SU-DHL-6 (cell line): ENCODE results near the gene REXO2.

Experiments used
- H2AFZ ChIP-seq: fragments of 200-600 bp; sonication (generic); 2 replicates; pipeline ENCODE4 v1.6.1; 2014; ENCODE audit warnings: low read depth, mild to moderate bottlenecking, moderate library complexity, mixed read lengths, antibody characterized with exemption, low read length; ENCODE audit not compliant: severe bottlenecking
- H3F3A ChIP-seq: fragments of 200-600 bp; shearing (Covaris generic); 2 replicates; pipeline ENCODE4 v1.6.0; 2016; ENCODE audit warnings: antibody characterized with exemption, mild to moderate bottlenecking; ENCODE audit not compliant: insufficient read depth
- H3K27ac ChIP-seq: fragments of 200-600 bp; sonication (generic); 2 replicates; pipeline ENCODE4 v1.5.1; 2016; ENCODE audit warnings: low read depth, mild to moderate bottlenecking, low read length, moderate library complexity, mixed read lengths
- H3K27me3 ChIP-seq: fragments of 200-600 bp; sonication (generic), shearing (Covaris generic); 2 replicates; pipeline ENCODE4 v1.6.0; 2014; ENCODE audit warnings: mild to moderate bottlenecking, low read length
- H3K36me3 ChIP-seq: fragments of 200-600 bp; sonication (generic); 2 replicates; pipeline ENCODE4 v1.6.1; 2014; ENCODE audit warnings: mild to moderate bottlenecking, low read length, mixed read lengths
- H3K4me2 ChIP-seq: fragments of 300-600, 200-600 bp; shearing (Covaris generic), sonication (generic); 2 replicates; pipeline ENCODE4 v1.6.0; 2014; ENCODE audit warnings: low read length, low read depth, mild to moderate bottlenecking; ENCODE audit not compliant: poor library complexity, severe bottlenecking
- H3K4me3 ChIP-seq: fragments of 200-600 bp; sonication (generic); 2 replicates; pipeline ENCODE4 v1.5.1; 2014; ENCODE audit warnings: antibody characterized with exemption, low read length, mild to moderate bottlenecking, mixed read lengths; ENCODE audit not compliant: insufficient read depth, poor library complexity, severe bottlenecking
- H3K79me2 ChIP-seq: fragments of 200-600 bp; sonication (generic); 2 replicates; pipeline ENCODE4 v1.6.1; 2014; ENCODE audit warnings: mild to moderate bottlenecking, low read length, moderate library complexity; ENCODE audit not compliant: insufficient read depth
- H3K9ac ChIP-seq: fragments of 200-600 bp; sonication (generic); 2 replicates; pipeline ENCODE4 v1.7.0; 2014; ENCODE audit warnings: mild to moderate bottlenecking, low read length
- H3K9me2 ChIP-seq: fragments of 200-600 bp; sonication (generic); replicated peaks from 2 replicates; pipeline ENCODE4 v1.6.1; 2014; ENCODE audit warnings: low read length; ENCODE audit not compliant: insufficient read depth
- H3K9me3 ChIP-seq: fragments of 200-600 bp; sonication (generic); 2 replicates; pipeline ENCODE4 v1.6.1; 2014; ENCODE audit warnings: low read length, mixed read lengths; ENCODE audit not compliant: insufficient read depth
- H4K20me1 ChIP-seq: fragments of 200-600 bp; sonication (generic); 2 replicates; pipeline ENCODE4 v1.6.1; 2014; ENCODE audit warnings: low read depth, mild to moderate bottlenecking, antibody characterized with exemption, low read length, moderate library complexity, mixed read lengths
- CTCF ChIP-seq: fragments of 200-600 bp; sonication (generic); IDR thresholded peaks from one replicate; pipeline ENCODE4 v1.5.1; 2017; ENCODE audit warnings: antibody characterized with exemption, mild to moderate bottlenecking, low read length, moderate library complexity; ENCODE audit not compliant: insufficient read depth, poor library complexity, severe bottlenecking
- EZH2phosphoT487 ChIP-seq: fragments of 200-600 bp; sonication (generic), shearing (Covaris generic); conservative IDR thresholded peaks from 2 replicates; pipeline ENCODE4 v1.6.1; 2018; ENCODE audit warnings: mild to moderate bottlenecking, antibody characterized with exemption, low read length, moderate library complexity, mixed read lengths

REXO2 gene

GRCh38 chr11:114483929-114484328, 44.7 kb downstream of the REXO2 start:
- no peaks in the 10 kb centered on the region for H4K20me1 ChIP-seq
- no peak overlapping the region for H3K27ac ChIP-seq
- no peaks in the 10 kb centered on the region for H3K79me2 ChIP-seq
- no peaks in the 10 kb centered on the region for H3F3A ChIP-seq
- H2AFZ ChIP-seq, result no peak overlapping the region
- no peak overlapping the region for H3K9ac ChIP-seq
- H3K27me3 ChIP-seq, result no peaks in the 10 kb centered on the region
- no peaks in the 10 kb centered on the region for H3K9me2 ChIP-seq
- no peak overlapping the region for H3K4me3 ChIP-seq
- TF ChIP-seq CTCF (no peak), EZH2phosphoT487 (no peak)
- H3K9me3 ChIP-seq, result no peaks in the 10 kb centered on the region
- H3K36me3 ChIP-seq, result no peaks in the 10 kb centered on the region
- no peak overlapping the region for H3K4me2 ChIP-seq

GRCh38 chr11:114496915-114497314, 57.6 kb downstream of the REXO2 start:
- no peaks in the 10 kb centered on the region for H3K27me3 ChIP-seq
- H3K9me3 ChIP-seq, result no peaks in the 10 kb centered on the region
- no peak overlapping the region for H3K27ac ChIP-seq
- TF ChIP-seq EZH2phosphoT487 (no peak), CTCF (no peak)
- no peaks in the 10 kb centered on the region for H3F3A ChIP-seq
- H3K79me2 ChIP-seq, result no peaks in the 10 kb centered on the region
- H4K20me1 ChIP-seq, result no peaks in the 10 kb centered on the region
- no peak overlapping the region for H2AFZ ChIP-seq
- H3K4me3 ChIP-seq, result no peak overlapping the region
- H3K4me2 ChIP-seq, result no peak overlapping the region
- H3K36me3 ChIP-seq, result no peaks in the 10 kb centered on the region
- no peaks in the 10 kb centered on the region for H3K9me2 ChIP-seq
- H3K9ac ChIP-seq, result no peak overlapping the region

- Histone ChIP-seq H3K27me3 (no peaks in the 10 kb centered on the region), H3K9ac (no peak overlapping the region), H3K9me3 (no peaks in the 10 kb centered on the region), H4K20me1 (no peaks in the 10 kb centered on the region), H3F3A (no peaks in the 10 kb centered on the region), H3K79me2 (no peaks in the 10 kb centered on the region), H3K27ac (no peak overlapping the region), H3K36me3 (no peaks in the 10 kb centered on the region), H3K4me2 (no peak overlapping the region), H3K9me2 (no peaks in the 10 kb centered on the region; the same call in 1 of the 2 replicates), H3K4me3 (no peak overlapping the region), H2AFZ (no peak overlapping the region)
- TF ChIP-seq CTCF (no peak), EZH2phosphoT487 (no peak)
These were observed 60.5 kb downstream of the REXO2 start for GRCh38 chr11:114499756-114500155.
